Activated naive CD4-positive, alpha-beta T cell treated with Interleukin-2 at 50 U/mL for 16 hours (primary cell): ENCODE data around the gene ATXN1.
A peak's percentile ranks its signal among the peaks of the same experiment; 100 is the strongest.

Source experiments
- DNase-seq: peaks from one replicate; pipeline ENCODE4 v3.0.0-alpha.2; 2020

The ATXN1 gene

DNA sequence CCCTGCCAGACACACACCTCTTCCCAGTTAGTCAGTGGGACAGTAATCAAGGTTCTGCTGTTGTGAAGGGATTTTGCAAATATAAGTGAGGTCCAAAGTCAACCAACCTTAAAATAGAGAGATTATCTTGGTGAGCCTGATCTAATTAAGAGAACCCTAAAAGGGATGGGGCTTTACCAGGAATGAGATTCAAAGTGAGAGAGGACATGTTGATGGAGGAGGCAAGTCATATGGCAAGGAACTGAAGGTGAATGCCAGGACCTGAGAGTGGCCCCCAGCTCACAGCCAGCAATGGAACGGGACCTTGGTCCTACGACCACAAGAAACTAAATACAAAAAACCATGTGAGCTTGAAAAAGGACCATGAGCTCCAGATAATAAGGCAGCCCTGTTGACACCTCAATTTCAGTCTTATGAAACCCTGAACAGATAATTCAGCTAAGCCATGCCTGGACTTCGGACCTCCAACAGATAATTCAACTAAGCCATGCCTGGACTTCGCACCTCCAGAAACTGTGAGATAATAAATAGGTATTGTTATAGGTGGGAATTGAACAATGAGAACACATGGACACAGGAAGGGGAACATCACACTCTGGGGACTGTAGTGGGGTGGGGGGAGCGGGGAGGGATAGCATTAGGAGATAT lies 269.5 kb downstream of the ATXN1 start:
- DNase-seq = no peak

DNA sequence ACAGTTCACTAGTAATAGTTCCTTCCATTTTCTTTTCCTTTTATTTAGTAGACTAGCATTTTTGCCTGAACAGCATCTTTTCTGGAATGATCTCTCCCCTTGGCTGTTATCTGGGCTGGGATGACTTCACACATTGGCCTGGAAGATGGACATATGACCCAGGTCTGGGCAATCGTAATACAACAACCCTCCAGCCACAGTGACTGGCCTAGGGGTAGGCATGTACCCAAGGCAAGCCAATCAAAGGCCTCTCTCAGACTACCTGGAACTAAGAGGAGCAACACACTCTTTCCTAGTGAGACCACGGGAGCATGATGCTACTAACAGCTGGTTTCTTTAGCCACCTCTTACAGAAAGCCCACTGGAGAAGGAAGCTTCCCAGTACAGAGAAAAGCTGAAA lies 270.6 kb downstream of the ATXN1 start:
- DNase-seq = no peak

GRCh38 chr6:16488813-16489212 lies 272.4 kb downstream of the ATXN1 start:
- DNase-seq = no peak

GRCh38 chr6:16487996-16488674 lies 273.1 kb downstream of the ATXN1 start:
- DNase-seq = no peak

DNA sequence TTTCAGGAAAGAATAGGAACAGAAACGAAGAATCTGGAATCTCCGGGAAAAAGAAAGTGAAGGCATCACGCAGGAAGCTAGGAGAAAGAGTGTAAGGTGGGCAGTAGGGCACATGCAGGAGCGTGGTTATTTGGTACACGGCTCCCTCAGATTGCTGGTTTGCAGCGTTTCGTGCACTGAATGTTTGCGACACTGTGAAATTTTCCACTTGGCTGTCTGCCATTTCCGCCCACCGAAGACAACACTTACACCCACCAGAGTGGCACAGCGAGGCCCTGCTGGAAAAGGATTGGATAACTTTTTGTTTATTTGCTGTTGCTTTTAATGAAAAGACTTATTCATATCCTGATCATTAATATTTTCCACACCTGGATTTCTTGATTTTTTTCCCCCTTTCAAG lies 274.6 kb downstream of the ATXN1 start:
- peak; percentile 79 for DNase-seq

DNA sequence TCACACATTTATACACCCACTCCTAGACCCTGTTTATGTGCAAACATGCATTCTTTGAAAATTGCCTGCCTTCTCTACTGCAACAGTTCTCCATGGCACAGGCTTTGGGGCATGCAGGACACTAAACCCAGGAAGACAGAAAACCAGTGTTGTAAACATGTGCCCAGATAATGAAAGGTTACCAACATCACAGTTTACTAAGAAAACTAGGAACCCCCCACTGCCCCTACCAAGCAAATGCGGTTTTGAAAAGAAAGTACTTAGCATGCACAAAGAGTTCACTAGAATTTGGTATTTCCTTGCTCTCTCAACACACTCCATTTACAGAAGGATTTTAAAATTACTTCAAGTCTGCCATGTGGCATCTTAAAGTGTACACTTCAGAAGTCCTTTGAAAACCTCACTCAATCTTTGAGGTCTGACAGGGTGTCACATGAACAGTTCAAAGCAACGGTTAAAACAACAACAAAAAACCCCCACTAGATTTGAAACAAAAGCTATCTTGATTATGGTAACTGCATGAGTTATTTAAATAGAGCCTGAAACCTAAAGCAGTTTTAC lies 277.9 kb downstream of the ATXN1 start:
- peak; percentile 37 for DNase-seq

GRCh38 chr6:16482702-16483314 lies 278.5 kb downstream of the ATXN1 start:
- DNase-seq = peak; percentile 25

- peak; percentile 65 for DNase-seq
These were observed 279.4 kb downstream of the ATXN1 start for GRCh38 chr6:16481697-16482399.

DNA sequence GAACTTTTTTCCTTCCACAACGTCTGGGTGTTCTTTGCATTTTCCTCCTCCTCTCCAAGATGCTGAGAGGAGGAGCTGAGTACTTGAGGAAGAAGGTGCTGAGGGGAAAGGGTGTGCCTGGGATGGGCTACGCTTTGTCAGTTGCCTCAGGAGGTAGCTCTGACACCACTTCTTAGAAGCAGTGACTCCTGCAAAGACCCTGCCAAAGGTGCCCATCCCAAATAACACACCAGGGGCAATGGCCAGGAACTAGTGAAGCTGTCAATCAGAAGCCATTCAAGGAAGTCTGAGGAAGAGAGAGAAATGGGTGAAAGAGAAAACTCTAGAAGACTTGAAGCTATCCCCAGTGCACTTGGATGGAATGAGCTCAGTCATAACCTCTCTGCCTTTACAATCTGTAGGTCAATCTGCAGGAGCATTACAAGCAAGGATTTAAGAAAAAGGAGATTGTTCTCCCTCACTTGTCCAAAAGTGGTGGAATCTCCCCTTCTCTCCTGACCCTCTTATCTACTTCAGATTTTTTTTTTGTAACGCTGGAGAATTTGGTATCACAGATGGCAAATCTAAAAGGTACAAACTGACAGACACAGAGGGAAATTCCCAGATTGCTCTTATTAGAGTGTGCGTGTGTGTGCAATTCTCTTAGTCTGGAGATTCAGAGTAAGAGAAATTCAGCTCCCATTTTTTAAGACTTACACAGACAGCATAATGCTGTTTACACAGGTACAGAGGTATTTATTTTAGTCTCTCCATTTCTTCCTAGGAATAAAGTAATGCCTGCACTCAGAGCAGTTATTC lies 280.3 kb downstream of the ATXN1 start:
- DNase-seq = no peak

GRCh38 chr6:16477367-16478149 lies 283.7 kb downstream of the ATXN1 start:
- no peak for DNase-seq

- no peak for DNase-seq
These were observed 284.4 kb downstream of the ATXN1 start for GRCh38 chr6:16476861-16477260.

DNA sequence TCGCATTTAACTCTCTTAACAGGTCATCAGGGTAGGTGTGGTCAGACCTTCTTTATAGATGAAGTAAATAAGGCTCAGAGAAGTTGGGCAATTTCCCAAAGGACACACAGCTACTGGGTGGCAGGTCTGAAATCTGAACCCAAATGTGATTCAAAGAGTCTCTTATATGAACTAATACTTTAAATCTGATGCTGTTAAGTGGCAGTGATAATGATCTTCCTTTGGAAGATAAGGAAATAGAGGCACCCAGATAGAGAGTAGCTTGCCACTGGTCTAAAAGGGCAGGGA lies 285.8 kb downstream of the ATXN1 start:
- DNase-seq = no peak

DNA sequence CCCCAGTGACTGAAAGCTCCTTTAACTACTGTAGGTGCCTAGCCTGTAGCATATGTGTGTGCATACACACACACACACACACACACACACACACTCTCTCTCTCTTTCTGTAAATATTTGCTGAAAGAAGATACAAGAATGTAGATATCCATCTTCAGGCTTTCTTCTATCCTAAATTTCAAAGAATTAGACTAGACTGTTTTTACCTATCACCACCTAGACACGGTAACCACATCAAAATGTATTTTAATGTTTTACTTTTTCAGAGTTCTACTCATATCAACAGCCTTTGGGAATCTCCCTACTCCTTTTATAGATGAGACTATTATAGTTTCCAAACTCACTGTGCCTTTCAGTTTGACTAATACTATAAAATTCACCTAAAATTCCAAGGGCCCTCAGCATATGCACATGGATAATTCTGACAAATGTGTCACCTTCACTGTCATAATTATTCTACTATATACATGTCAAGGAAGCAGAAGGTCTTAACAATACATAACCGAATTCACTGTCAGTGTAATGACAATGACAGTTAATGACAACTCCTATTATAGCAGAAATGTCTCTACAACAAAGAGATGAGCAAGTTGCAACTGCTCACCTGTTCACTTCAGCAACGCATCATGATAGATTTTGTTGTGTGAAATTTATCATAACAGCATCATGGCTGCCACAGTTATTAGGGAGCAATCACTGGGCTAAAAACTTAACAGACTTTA lies 286.3 kb downstream of the ATXN1 start:
- no peak for DNase-seq

- peak; percentile 32 for DNase-seq
These were observed 287.1 kb downstream of the ATXN1 start for GRCh38 chr6:16473908-16474771.

- peak; percentile 29 for DNase-seq
These were observed 287.9 kb downstream of the ATXN1 start for GRCh38 chr6:16473184-16473907.

GRCh38 chr6:16472349-16473069 lies 288.8 kb downstream of the ATXN1 start:
- DNase-seq = no peak

- DNase-seq = no peak
These were observed 289.4 kb downstream of the ATXN1 start for GRCh38 chr6:16471910-16472297.

DNA sequence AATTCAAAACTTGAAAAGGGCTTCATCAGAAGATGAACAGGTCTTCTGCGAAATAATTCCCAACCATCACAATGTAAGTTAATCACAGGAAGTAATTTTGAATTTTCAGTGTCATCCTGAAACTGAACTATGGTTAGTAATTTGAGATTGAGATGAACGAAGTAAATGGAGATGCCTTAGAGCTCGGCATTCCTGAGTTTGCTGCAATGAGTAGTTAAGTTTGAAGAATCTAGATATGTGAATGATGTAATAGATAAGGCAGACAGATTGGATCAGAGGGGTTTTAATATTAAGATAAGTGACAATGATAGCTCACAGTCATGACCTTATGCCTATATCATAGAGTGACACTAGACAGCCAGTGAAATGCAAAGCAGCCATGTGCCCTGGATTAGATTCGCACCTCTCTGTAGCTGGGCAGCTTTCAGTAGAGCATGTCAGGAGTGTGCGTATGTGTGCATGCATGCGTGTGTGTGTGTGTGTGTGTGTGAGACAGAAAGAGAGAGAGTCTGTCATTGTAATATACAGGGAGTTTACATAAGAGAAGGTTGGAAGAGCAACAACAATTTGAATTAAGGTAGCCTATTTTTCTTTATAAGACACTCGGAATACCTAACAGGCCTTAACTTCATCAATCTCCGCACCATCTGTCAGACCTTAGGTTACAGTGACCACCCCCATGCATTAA lies 289.9 kb downstream of the ATXN1 start:
- DNase-seq = peak; percentile 31
